ENCODE data around the gene RPL15. TPM values are rescaled to one million over a fixed set of nuclear protein-coding genes. Genes with fewer than 3 reads are reported as not detected.
A peak's percentile ranks its signal among the peaks of the same experiment; 100 is the strongest.

Gene RPL15
- polyA plus RNA-seq, 1 donor: 2,646 TPM

- Histone ChIP-seq H3K36me3 (ENCODE audit: control insufficient read depth, insufficient read depth, low read length) (no peaks in the 10 kb centered on the region), H3K9me3 (ENCODE audit: control insufficient read depth, low read depth, low read length) (no peaks in the 10 kb centered on the region), H3K4me3 (ENCODE audit: low read length) (no peak overlapping the region), H3K27me3 (ENCODE audit: control insufficient read depth, insufficient read depth, low read length) (no peaks in the 10 kb centered on the region), H3K4me1 (ENCODE audit: control insufficient read depth, insufficient read depth, low read length) (no peaks in the 10 kb centered on the region), H3K27ac (ENCODE audit: low read length) (no peak overlapping the region)
- DNase-seq: no peak
- no CpG with 5 or more reads among the region's 1 CpG for WGBS (ENCODE audit: insufficient coverage, low lambda C conversion rate)
These were observed 36.6 kb downstream of the RPL15 start for GRCh38 chr3:23953523-23953922.

DNA sequence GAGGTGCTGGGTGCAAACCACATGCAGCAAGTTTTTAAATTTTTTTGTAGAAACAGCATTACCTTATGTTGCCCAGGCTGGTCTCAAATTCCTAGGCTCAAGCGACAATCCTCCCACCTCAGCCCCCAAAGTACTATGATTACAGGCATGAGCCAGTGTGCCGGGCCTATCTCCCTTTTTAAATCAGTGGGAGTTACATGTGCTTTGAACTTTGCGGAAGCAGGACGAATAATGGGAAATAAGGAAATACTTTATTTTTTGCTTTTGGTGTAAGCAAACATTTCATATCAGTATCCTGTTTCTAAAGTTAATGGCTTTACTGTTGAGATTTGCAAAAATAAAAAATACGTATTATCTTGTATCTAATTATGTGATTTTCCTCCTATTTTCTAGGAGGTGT, 37.2 kb downstream of the RPL15 start:
- H3K27ac ChIP-seq (ENCODE audit: low read length): no peak overlapping the region
- no peak overlapping the region for H3K4me3 ChIP-seq (ENCODE audit: low read length)
- H3K27me3 ChIP-seq (ENCODE audit: control insufficient read depth, insufficient read depth, low read length): no peaks in the 10 kb centered on the region
- no peak for DNase-seq
- H3K36me3 ChIP-seq (ENCODE audit: control insufficient read depth, insufficient read depth, low read length): no peaks in the 10 kb centered on the region
- no peaks in the 10 kb centered on the region for H3K9me3 ChIP-seq (ENCODE audit: control insufficient read depth, low read depth, low read length)
- no peaks in the 10 kb centered on the region for H3K4me1 ChIP-seq (ENCODE audit: control insufficient read depth, insufficient read depth, low read length)
- no CpG with 5 or more reads among the region's 5 CpGs for WGBS (ENCODE audit: insufficient coverage, low lambda C conversion rate)

DNA sequence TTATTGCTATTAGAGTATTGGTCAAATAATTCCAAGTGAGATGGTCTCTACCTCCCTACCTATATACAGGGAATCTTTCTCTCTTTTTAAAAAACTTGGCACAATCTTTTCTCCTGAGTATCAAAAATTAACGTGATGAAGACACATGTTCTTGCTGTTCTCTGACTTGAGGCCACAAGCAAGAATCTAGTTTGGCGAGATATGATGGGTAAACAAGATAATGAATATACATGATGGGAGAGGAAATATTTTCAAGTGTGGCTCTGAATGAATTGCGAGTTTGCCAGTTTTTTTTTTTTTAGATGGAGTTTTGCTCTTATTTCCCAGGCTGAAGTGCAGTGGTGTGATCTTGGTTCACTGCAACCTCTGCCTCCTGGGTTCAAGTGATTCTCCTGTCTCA, 39.8 kb downstream of the RPL15 start:
- Histone ChIP-seq H3K4me3 (ENCODE audit: low read length) (no peak overlapping the region), H3K27me3 (ENCODE audit: control insufficient read depth, insufficient read depth, low read length) (no peaks in the 10 kb centered on the region), H3K9me3 (ENCODE audit: control insufficient read depth, low read depth, low read length) (no peaks in the 10 kb centered on the region), H3K4me1 (ENCODE audit: control insufficient read depth, insufficient read depth, low read length) (no peaks in the 10 kb centered on the region), H3K27ac (ENCODE audit: low read length) (no peak overlapping the region), H3K36me3 (ENCODE audit: control insufficient read depth, insufficient read depth, low read length) (peaks cover 6% of the 10 kb centered on the region)
- 76% methylated on average over 3 of the region's 3 CpGs for WGBS (ENCODE audit: insufficient coverage, low lambda C conversion rate)
- DNase-seq: no peak

GRCh38 chr3:23959135-23959900, 42.4 kb downstream of the RPL15 start:
- H3K27ac ChIP-seq (ENCODE audit: low read length): no peak overlapping the region
- no peak overlapping the region for H3K4me3 ChIP-seq (ENCODE audit: low read length)
- H3K27me3 ChIP-seq (ENCODE audit: control insufficient read depth, insufficient read depth, low read length): no peaks in the 10 kb centered on the region
- DNase-seq: no peak
- no peaks in the 10 kb centered on the region for H3K9me3 ChIP-seq (ENCODE audit: control insufficient read depth, low read depth, low read length)
- peaks cover 21% of the 10 kb centered on the region for H3K36me3 ChIP-seq (ENCODE audit: control insufficient read depth, insufficient read depth, low read length)
- H3K4me1 ChIP-seq (ENCODE audit: control insufficient read depth, insufficient read depth, low read length): no peaks in the 10 kb centered on the region
- 100% methylated on average over 1 of the region's 7 CpGs for WGBS (ENCODE audit: insufficient coverage, low lambda C conversion rate)

DNA sequence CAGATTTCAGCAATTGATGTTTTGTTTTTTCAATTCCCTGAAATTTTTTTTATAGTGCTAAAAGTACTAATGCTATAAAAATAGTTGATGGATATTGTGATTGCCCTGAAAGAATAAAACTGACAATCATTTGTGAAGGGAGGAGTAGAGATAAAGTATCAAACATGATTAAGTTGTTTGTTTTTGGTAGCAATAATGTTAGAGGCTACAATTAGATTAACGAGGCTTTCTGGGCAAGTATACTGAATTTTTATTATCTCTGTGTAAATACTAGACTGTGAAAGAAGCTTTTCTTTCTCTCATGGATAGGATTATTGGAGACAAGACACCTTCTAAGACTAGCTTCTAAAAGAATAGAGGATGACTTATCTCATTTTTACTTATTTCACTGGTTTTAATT, 43.7 kb downstream of the RPL15 start:
- H3K9me3 ChIP-seq (ENCODE audit: control insufficient read depth, low read depth, low read length): no peaks in the 10 kb centered on the region
- DNase-seq: no peak
- H3K4me3 ChIP-seq (ENCODE audit: low read length): no peak overlapping the region
- H3K27ac ChIP-seq (ENCODE audit: low read length): no peak overlapping the region
- no peaks in the 10 kb centered on the region for H3K27me3 ChIP-seq (ENCODE audit: control insufficient read depth, insufficient read depth, low read length)
- H3K36me3 ChIP-seq (ENCODE audit: control insufficient read depth, insufficient read depth, low read length): peaks cover 25% of the 10 kb centered on the region
- WGBS (ENCODE audit: insufficient coverage, low lambda C conversion rate): 38% methylated on average over 1 of the region's 1 CpG
- no peaks in the 10 kb centered on the region for H3K4me1 ChIP-seq (ENCODE audit: control insufficient read depth, insufficient read depth, low read length)

DNA sequence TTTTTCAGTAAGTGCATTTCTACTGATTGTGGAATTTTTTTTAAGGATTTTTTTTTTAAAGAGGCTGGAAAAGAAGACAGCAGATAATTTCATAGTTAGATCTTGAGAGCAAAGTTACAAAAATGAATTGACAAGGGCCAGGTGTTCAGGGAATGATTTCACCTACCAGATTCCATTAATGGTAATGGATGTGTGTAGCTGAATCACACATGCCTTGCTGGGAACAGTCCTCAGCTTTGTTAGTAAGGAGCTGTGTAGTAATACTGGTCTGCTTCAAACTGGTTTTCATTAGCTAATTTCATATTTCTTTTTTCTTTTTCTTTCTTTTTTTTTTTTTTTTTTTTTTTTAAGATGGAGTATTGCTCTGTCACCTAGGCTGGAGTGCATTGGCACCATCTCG, 44.1 kb downstream of the RPL15 start:
- H3K4me1 ChIP-seq (ENCODE audit: control insufficient read depth, insufficient read depth, low read length): no peaks in the 10 kb centered on the region
- no peaks in the 10 kb centered on the region for H3K9me3 ChIP-seq (ENCODE audit: control insufficient read depth, low read depth, low read length)
- DNase-seq: no peak
- no peaks in the 10 kb centered on the region for H3K27me3 ChIP-seq (ENCODE audit: control insufficient read depth, insufficient read depth, low read length)
- peaks cover 29% of the 10 kb centered on the region for H3K36me3 ChIP-seq (ENCODE audit: control insufficient read depth, insufficient read depth, low read length)
- H3K4me3 ChIP-seq (ENCODE audit: low read length): no peak overlapping the region
- WGBS (ENCODE audit: insufficient coverage, low lambda C conversion rate): no CpG with 5 or more reads among the region's 1 CpG
- H3K27ac ChIP-seq (ENCODE audit: low read length): no peak overlapping the region

DNA sequence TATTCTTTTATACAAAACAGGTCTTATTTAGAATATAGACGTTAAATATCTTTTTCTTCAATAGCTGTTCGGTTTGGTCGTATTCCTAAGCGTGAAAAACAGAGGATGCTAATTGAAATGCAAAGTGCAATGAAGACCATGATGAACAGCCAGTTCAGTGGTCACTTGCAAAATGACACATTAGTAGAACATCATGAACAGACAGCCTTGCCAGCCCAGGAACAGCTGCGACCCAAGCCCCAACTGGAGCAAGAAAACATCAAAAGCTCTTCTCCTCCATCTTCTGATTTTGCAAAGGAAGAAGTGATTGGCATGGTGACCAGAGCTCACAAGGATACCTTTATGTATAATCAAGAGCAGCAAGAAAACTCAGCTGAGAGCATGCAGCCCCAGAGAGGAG, 45.0 kb downstream of the RPL15 start:
- no peaks in the 10 kb centered on the region for H3K9me3 ChIP-seq (ENCODE audit: control insufficient read depth, low read depth, low read length)
- no peak overlapping the region for H3K4me3 ChIP-seq (ENCODE audit: low read length)
- H3K4me1 ChIP-seq (ENCODE audit: control insufficient read depth, insufficient read depth, low read length): no peaks in the 10 kb centered on the region
- H3K27me3 ChIP-seq (ENCODE audit: control insufficient read depth, insufficient read depth, low read length): no peaks in the 10 kb centered on the region
- no peak overlapping the region for H3K27ac ChIP-seq (ENCODE audit: low read length)
- H3K36me3 ChIP-seq (ENCODE audit: control insufficient read depth, insufficient read depth, low read length): peaks cover 31% of the 10 kb centered on the region
- 100% methylated on average over 1 of the region's 5 CpGs for WGBS (ENCODE audit: insufficient coverage, low lambda C conversion rate)
- no peak for DNase-seq

GRCh38 chr3:23964537-23965235, 47.8 kb downstream of the RPL15 start:
- Histone ChIP-seq H3K36me3 (ENCODE audit: control insufficient read depth, insufficient read depth, low read length) (peaks cover 43% of the 10 kb centered on the region), H3K27me3 (ENCODE audit: control insufficient read depth, insufficient read depth, low read length) (no peaks in the 10 kb centered on the region), H3K9me3 (ENCODE audit: control insufficient read depth, low read depth, low read length) (no peaks in the 10 kb centered on the region), H3K4me3 (ENCODE audit: low read length) (no peak overlapping the region), H3K27ac (ENCODE audit: low read length) (no peak overlapping the region), H3K4me1 (ENCODE audit: control insufficient read depth, insufficient read depth, low read length) (no peaks in the 10 kb centered on the region)
- DNase-seq: no peak
- no CpG with 5 or more reads among the region's 3 CpGs for WGBS (ENCODE audit: insufficient coverage, low lambda C conversion rate)

DNA sequence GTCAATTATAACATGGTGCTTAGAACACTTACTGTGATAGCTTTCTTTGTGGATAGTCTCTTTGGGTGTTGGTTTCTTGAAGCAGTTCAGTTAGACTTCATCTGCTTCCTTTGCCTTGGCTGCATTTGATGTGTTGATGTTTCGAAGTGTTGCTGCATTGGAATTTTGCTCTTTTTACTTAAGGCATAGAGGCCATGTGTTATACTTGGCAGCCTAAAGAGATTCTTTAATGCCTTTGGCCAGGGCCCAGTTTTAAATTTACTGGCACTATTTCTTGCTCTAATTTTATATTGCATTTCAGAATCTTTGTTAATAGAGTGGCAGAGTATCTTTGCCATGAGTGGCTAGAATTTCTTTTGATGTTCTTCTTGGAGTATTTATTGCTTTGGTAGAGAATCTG, 49.4 kb downstream of the RPL15 start:
- H3K27ac ChIP-seq (ENCODE audit: low read length): no peak overlapping the region
- H3K27me3 ChIP-seq (ENCODE audit: control insufficient read depth, insufficient read depth, low read length): no peaks in the 10 kb centered on the region
- DNase-seq: peak in 1 of 2 donors; percentile 22
- H3K9me3 ChIP-seq (ENCODE audit: control insufficient read depth, low read depth, low read length): no peaks in the 10 kb centered on the region
- H3K36me3 ChIP-seq (ENCODE audit: control insufficient read depth, insufficient read depth, low read length): peaks cover 39% of the 10 kb centered on the region
- no CpG with 5 or more reads among the region's 1 CpG for WGBS (ENCODE audit: insufficient coverage, low lambda C conversion rate)
- H3K4me3 ChIP-seq (ENCODE audit: low read length): no peak overlapping the region
- no peaks in the 10 kb centered on the region for H3K4me1 ChIP-seq (ENCODE audit: control insufficient read depth, insufficient read depth, low read length)

GRCh38 chr3:23968463-23969184, 51.7 kb downstream of the RPL15 start:
- Histone ChIP-seq H3K4me1 (ENCODE audit: control insufficient read depth, insufficient read depth, low read length) (no peaks in the 10 kb centered on the region), H3K9me3 (ENCODE audit: control insufficient read depth, low read depth, low read length) (no peaks in the 10 kb centered on the region), H3K4me3 (ENCODE audit: low read length) (no peak overlapping the region), H3K27ac (ENCODE audit: low read length) (no peak overlapping the region), H3K27me3 (ENCODE audit: control insufficient read depth, insufficient read depth, low read length) (no peaks in the 10 kb centered on the region), H3K36me3 (ENCODE audit: control insufficient read depth, insufficient read depth, low read length) (peaks cover 26% of the 10 kb centered on the region)
- WGBS (ENCODE audit: insufficient coverage, low lambda C conversion rate): no CpG with 5 or more reads among the region's 5 CpGs
- DNase-seq: no peak
